SK-N-SH treated with all-trans-retinoic acid at 6 μM for 48 hours (cell line): Measurements from ENCODE around the gene CTIF.

Source experiments
- ESRRG ChIP-seq: fragments of 250-450 bp; sonication (Bioruptor Pico); IDR thresholded peaks from 2 replicates; pipeline ENCODE4 v1.6.1; 2021; ENCODE audit warnings: mild to moderate bottlenecking
- GLIS3 ChIP-seq: fragments of 250-450 bp; sonication (Bioruptor Pico); IDR thresholded peaks from 2 replicates; pipeline ENCODE4 v1.5.0; 2020; ENCODE audit warnings: mild to moderate bottlenecking, moderate library complexity
- PPARA ChIP-seq: fragments of 250-450 bp; sonication (Bioruptor Pico); IDR thresholded peaks from 2 replicates; pipeline ENCODE4 v1.5.0; 2020; ENCODE audit warnings: mild to moderate bottlenecking, borderline replicate concordance
- SNAI2 ChIP-seq: fragments of 250-450 bp; sonication (Bioruptor Pico); IDR thresholded peaks from 2 replicates; pipeline ENCODE4 v1.5.0; 2020; ENCODE audit warnings: mild to moderate bottlenecking, moderate library complexity
- ZC3H10 ChIP-seq: fragments of 250-450 bp; sonication (Bioruptor Pico); IDR thresholded peaks from 2 replicates; pipeline ENCODE4 v1.5.1; 2021; ENCODE audit warnings: mild to moderate bottlenecking, moderate library complexity
- ZNF70 ChIP-seq: fragments of 450-650 bp; formaldehyde crosslinking; IDR thresholded peaks from 2 replicates; pipeline ENCODE4 v1.5.0; 2020; ENCODE audit warnings: mild to moderate bottlenecking, moderate library complexity
- TF ChIP-seq, protein P1 (sequence below): fragments of 250-450 bp; sonication (Bioruptor Pico); IDR thresholded peaks from 2 replicates; pipeline ENCODE4 v1.8.0; 2020; ENCODE audit warnings: mild to moderate bottlenecking, moderate library complexity, borderline replicate concordance
- TF ChIP-seq, protein P2 (sequence below): fragments of 250-450 bp; sonication (Bioruptor Pico); IDR thresholded peaks from 2 replicates; pipeline ENCODE4 v1.8.0; 2021; ENCODE audit warnings: low read depth, mild to moderate bottlenecking, moderate library complexity, borderline replicate concordance

DNA sequence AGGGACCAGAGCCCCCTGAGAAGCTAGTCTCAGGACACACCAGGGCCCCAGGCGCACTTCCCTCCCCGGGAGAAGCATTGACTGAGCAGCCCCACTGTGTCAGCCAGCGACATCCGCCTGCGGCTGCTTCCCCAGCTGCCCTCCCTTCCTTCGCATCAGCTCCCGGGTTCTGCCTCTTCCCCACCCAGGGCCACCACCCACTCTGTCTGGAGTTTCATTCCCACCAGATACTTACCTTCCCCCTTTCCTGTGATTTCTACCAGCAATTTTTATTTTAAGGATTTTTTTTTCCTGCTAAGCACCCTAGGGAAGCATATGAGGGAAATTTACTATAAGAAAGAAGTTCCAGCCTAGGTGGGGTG, 312.7 kb downstream of the CTIF start:
- no peak for TF ChIP-seq SNAI2 (CRISPR knock-in tag)
- TF ChIP-seq PPARA (CRISPR knock-in tag): no peak
- TF ChIP-seq, protein P1, sequence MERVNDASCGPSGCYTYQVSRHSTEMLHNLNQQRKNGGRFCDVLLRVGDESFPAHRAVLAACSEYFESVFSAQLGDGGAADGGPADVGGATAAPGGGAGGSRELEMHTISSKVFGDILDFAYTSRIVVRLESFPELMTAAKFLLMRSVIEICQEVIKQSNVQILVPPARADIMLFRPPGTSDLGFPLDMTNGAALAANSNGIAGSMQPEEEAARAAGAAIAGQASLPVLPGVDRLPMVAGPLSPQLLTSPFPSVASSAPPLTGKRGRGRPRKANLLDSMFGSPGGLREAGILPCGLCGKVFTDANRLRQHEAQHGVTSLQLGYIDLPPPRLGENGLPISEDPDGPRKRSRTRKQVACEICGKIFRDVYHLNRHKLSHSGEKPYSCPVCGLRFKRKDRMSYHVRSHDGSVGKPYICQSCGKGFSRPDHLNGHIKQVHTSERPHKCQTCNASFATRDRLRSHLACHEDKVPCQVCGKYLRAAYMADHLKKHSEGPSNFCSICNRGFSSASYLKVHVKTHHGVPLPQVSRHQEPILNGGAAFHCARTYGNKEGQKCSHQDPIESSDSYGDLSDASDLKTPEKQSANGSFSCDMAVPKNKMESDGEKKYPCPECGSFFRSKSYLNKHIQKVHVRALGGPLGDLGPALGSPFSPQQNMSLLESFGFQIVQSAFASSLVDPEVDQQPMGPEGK (CRISPR knock-in tag): no peak
- TF ChIP-seq GLIS3: no peak
- TF ChIP-seq ZNF70: no peak
- TF ChIP-seq ZC3H10 (CRISPR knock-in tag): no peak
- TF ChIP-seq ESRRG: no peak
- TF ChIP-seq, protein P2, sequence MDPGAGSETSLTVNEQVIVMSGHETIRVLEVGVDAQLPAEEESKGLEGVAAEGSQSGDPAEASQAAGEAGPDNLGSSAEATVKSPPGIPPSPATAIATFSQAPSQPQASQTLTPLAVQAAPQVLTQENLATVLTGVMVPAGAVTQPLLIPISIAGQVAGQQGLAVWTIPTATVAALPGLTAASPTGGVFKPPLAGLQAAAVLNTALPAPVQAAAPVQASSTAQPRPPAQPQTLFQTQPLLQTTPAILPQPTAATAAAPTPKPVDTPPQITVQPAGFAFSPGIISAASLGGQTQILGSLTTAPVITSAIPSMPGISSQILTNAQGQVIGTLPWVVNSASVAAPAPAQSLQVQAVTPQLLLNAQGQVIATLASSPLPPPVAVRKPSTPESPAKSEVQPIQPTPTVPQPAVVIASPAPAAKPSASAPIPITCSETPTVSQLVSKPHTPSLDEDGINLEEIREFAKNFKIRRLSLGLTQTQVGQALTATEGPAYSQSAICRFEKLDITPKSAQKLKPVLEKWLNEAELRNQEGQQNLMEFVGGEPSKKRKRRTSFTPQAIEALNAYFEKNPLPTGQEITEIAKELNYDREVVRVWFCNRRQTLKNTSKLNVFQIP (CRISPR knock-in tag): no peak
